ENCODE results near the gene PRLH.

PRLH gene

GRCh38 chr2:237540223-237540775 lies 26.1 kb upstream of the PRLH start:
- no peak for DNase-seq

- peak; percentile 60 for DNase-seq
These were observed 25.6 kb upstream of the PRLH start for GRCh38 chr2:237540823-237541222.

- DNase-seq: no peak
These were observed 25.1 kb upstream of the PRLH start for GRCh38 chr2:237541243-237541642.

GRCh38 chr2:237542001-237542704 lies 24.2 kb upstream of the PRLH start:
- DNase-seq: no peak

GRCh38 chr2:237546040-237546875 lies 20.1 kb upstream of the PRLH start:
- DNase-seq: no peak

- no peak for DNase-seq
These were observed 19.4 kb upstream of the PRLH start for GRCh38 chr2:237546876-237547395.

- DNase-seq: no peak
These were observed 18.4 kb upstream of the PRLH start for GRCh38 chr2:237547841-237548416.

GRCh38 chr2:237549216-237549615 lies 17.2 kb upstream of the PRLH start:
- no peak for DNase-seq

GRCh38 chr2:237549643-237550415 lies 16.5 kb upstream of the PRLH start:
- no peak for DNase-seq

GRCh38 chr2:237551071-237551574 lies 15.3 kb upstream of the PRLH start:
- no peak for DNase-seq

GRCh38 chr2:237552908-237553307 lies 13.5 kb upstream of the PRLH start:
- DNase-seq: no peak

GRCh38 chr2:237553948-237554347 lies 12.4 kb upstream of the PRLH start:
- no peak for DNase-seq

GRCh38 chr2:237555560-237555959 lies 10.8 kb upstream of the PRLH start:
- DNase-seq: no peak

- peak; percentile 74 for DNase-seq
These were observed 9.4 kb upstream of the PRLH start for GRCh38 chr2:237556773-237557632.

GRCh38 chr2:237557633-237558015 lies 8.8 kb upstream of the PRLH start:
- peak; percentile 71 for DNase-seq

- DNase-seq: peak; percentile 92
These were observed 7.3 kb upstream of the PRLH start for GRCh38 chr2:237558961-237559641.

- DNase-seq: no peak
These were observed 5.2 kb upstream of the PRLH start for GRCh38 chr2:237561221-237561620.

- DNase-seq: no peak
These were observed 2.6 kb upstream of the PRLH start for GRCh38 chr2:237563816-237564215.

GRCh38 chr2:237564526-237565131 lies 1.7 kb upstream of the PRLH start:
- no peak for DNase-seq

- DNase-seq: no peak
These were observed 400 bp upstream of the PRLH start for GRCh38 chr2:237565974-237566373.

Measured in RPMI8226 (cell line).